GM12878 (cell line): ENCODE results near the gene MCM8. TPM values are rescaled to one million over a fixed set of nuclear protein-coding genes. Genes with fewer than 3 reads are reported as not detected.

Experiments
- ATAC-seq: fragments of 200-7000 bp; cut with Tn5 transposase; 3 replicates; pipeline ENCODE4 v1.9.1; 2020; ENCODE audit warnings: mild to moderate bottlenecking, moderate library complexity
- BruUV-seq: library from RNA; stranded (reverse); fragments of 400-500 nt; replicated peaks from 2 replicates; lab custom pipeline; 2021; lab: Mats Ljungman, UMichigan
- CTCF ChIA-PET: fragments of 300-600 bp; sonication (Branson Sonifier 250); formaldehyde crosslinking; extraction: SDS; loops from one replicate; lab custom pipeline; 2021; ENCODE audit warnings: inconsistent platforms; lab: Yijun Ruan, JAX
- POLR2A ChIA-PET: fragments of 350-600 bp; formaldehyde crosslinking; extraction: SDS; loops from one replicate; lab custom pipeline; 2021; ENCODE audit warnings: inconsistent platforms; lab: Charles Lee
- RAD21 ChIA-PET: fragments of 300-600 bp; sonication (Branson Sonifier 250); formaldehyde crosslinking; loops from one replicate; lab custom pipeline; 2023; ENCODE audit warnings: antibody characterized with exemption; ENCODE audit not compliant: unreplicated experiment; lab: Charles Lee
- SMC1A ChIA-PET: fragments of 300-600 bp; sonication (Branson Sonifier 250); formaldehyde crosslinking; loops from one replicate; lab custom pipeline; 2023; ENCODE audit not compliant: unreplicated experiment, uncharacterized antibody; lab: Charles Lee
- DNase-seq: peaks from one replicate; pipeline ENCODE4 v3.0.0-alpha.2; 2011; ENCODE audit warnings: low read depth, low spot score
- FAIRE-seq: peaks from 3 replicates; lab custom pipeline; 2011; peaks lifted over from hg19 to GRCh38; lab: Jason Lieb, UNC
- H2AFZ ChIP-seq: 2 replicates; pipeline ENCODE4 v1.6.0; 2011; ENCODE audit warnings: low read depth, low read length, control low read depth; ENCODE audit not compliant: control insufficient read depth
- H3K27ac ChIP-seq: 2 replicates; pipeline ENCODE4 v1.5.1; 2011; ENCODE audit warnings: control low read depth; ENCODE audit not compliant: control insufficient read depth, insufficient read depth
- H3K27me3 ChIP-seq, 2 experiments: replicated peaks in 1 of 2; 2 replicates each; pipeline versions ENCODE4 v1.6.0 to v1.6.1; 2011; ENCODE audit warnings: low read length in 1 of 2; ENCODE audit not compliant: control insufficient read depth in 2 of 2, insufficient read depth in 2 of 2
- H3K36me3 ChIP-seq, 2 experiments: 2 replicates each; pipeline ENCODE4 v1.5.1; 2011; ENCODE audit warnings: low read length in 1 of 2; ENCODE audit not compliant: control insufficient read depth in 2 of 2, insufficient read depth in 2 of 2
- H3K4me1 ChIP-seq: 2 replicates; pipeline ENCODE4 v1.6.1; 2011; ENCODE audit warnings: mild to moderate bottlenecking, low read length, moderate library complexity, mixed read lengths; ENCODE audit not compliant: control insufficient read depth, insufficient read depth
- H3K4me2 ChIP-seq: 2 replicates; pipeline ENCODE4 v1.6.0; 2011; ENCODE audit warnings: control low read depth; ENCODE audit not compliant: control insufficient read depth, insufficient read depth
- H3K4me3 ChIP-seq: fragments of 200-600 bp; sonication (generic); 2 replicates; pipeline ENCODE4 v1.5.1; 2016
- H3K79me2 ChIP-seq: 2 replicates; pipeline ENCODE4 v1.6.0; 2011; ENCODE audit warnings: low read length; ENCODE audit not compliant: control insufficient read depth, insufficient read depth
- H3K9ac ChIP-seq: 2 replicates; pipeline ENCODE4 v1.8.0; 2011; ENCODE audit warnings: low read length, control low read depth, mixed read lengths; ENCODE audit not compliant: control insufficient read depth, insufficient read depth
- H3K9me3 ChIP-seq: replicated peaks from 3 replicates; pipeline ENCODE4 v1.5.1; 2011; ENCODE audit warnings: mild to moderate bottlenecking, low read length; ENCODE audit not compliant: control insufficient read depth, insufficient read depth
- H4K20me1 ChIP-seq: 2 replicates; pipeline ENCODE4 v1.6.0; 2011; ENCODE audit not compliant: control insufficient read depth, insufficient read depth
- E2F8 ChIP-seq: fragments of 450-650 bp; IDR thresholded peaks from 2 replicates; pipeline ENCODE4 v1.6.1; 2018; ENCODE audit warnings: mild to moderate bottlenecking, low read depth, moderate library complexity; ENCODE audit not compliant: partially characterized antibody
- ETV6 ChIP-seq, 2 experiments: fragments of 450-650 bp in 1 of 2; IDR thresholded peaks in 1 of 2; conservative IDR thresholded peaks in 1 of 2; 2 replicates each; pipeline ENCODE4 v1.6.1; 2014; ENCODE audit warnings: antibody characterized with exemption in 1 of 2, borderline replicate concordance in 1 of 2, low read depth in 1 of 2, mild to moderate bottlenecking in 1 of 2, moderate library complexity in 1 of 2
- IRF3 ChIP-seq: fragments of 450-650 bp; IDR thresholded peaks from 2 replicates; pipeline ENCODE4 v1.6.1; 2014; ENCODE audit warnings: mild to moderate bottlenecking
- JUNB ChIP-seq: IDR thresholded peaks from 2 replicates; pipeline ENCODE4 v1.6.1; 2016; ENCODE audit warnings: antibody characterized with exemption, mild to moderate bottlenecking
- PBX3 ChIP-seq: IDR thresholded peaks from 2 replicates; pipeline ENCODE4 v1.6.1; 2011; ENCODE audit warnings: mild to moderate bottlenecking, low read depth, low read length, moderate library complexity; ENCODE audit not compliant: insufficient replicate concordance
- POLR2AphosphoS5 ChIP-seq: IDR thresholded peaks from 2 replicates; pipeline ENCODE4 v1.6.1; 2011; ENCODE audit warnings: mild to moderate bottlenecking, low read length, inconsistent platforms
- SREBF2 ChIP-seq: IDR thresholded peaks from 2 replicates; pipeline ENCODE4 v1.6.1; 2012; ENCODE audit warnings: mild to moderate bottlenecking, low read length
- WGBS: methylation state at CpG from one replicate; pipeline ENCODE4 v1.1.6; 2016; ENCODE audit warnings: low lambda C conversion rate; ENCODE audit not compliant: insufficient replicate concordance, insufficient coverage; ENCODE audit errors: missing lambda C conversion rate; 5-methylcytosine and 5-hydroxymethylcytosine counted together
- in situ Hi-C: fragments of 300-500 bp; cut with MboI; formaldehyde crosslinking; loops from 9 replicates; pipeline ENCODE4 v1.14.3; 2018; ENCODE audit warnings: mixed read lengths
- intact Hi-C: fragments of 100-400 bp; cut with micrococcal nuclease; formaldehyde crosslinking; loops from one replicate; pipeline ENCODE4 v1.14.2; 2022; ENCODE audit not compliant: unreplicated experiment
- polyA plus RNA-seq, 11 experiments: library from polyadenylated mRNA; depleted of rRNA in 4 of 11; unstranded in 6 of 11; stranded (reverse) in 5 of 11; fragments of >200 nt; fragmentation: Nextera tagmentation in 4 of 11; fragmentation: Illumina TruSeq in 1 of 11; extraction: Ambion mirVana in 4 of 11; extraction: Trizol in 1 of 11; gene quantifications; 1 replicate in 1 of 11; 2 replicates in 10 of 11; pipeline versions ENCODE4 v1.2.1 to v1.2.3, GENCODE V29; 2011 to 2016; ENCODE audit warnings: inconsistent platforms in 2 of 11, missing spikeins in 2 of 11, low read depth in 1 of 11
- total RNA-seq, 4 experiments: library from RNA; depleted of rRNA in 3 of 4; stranded (reverse); fragments of >200 nt in 3 of 4; fragmentation: Illumina TruSeq in 1 of 4; extraction: Trizol in 1 of 4; gene quantifications; 2 replicates each; pipeline versions ENCODE4 v1.2.1 to v1.2.3, GENCODE V29; 2013 to 2021

Gene MCM8
- total and polyA plus RNA-seq, 10 of the 15 experiments (the other 5 are each of a cell fraction or from before 2014, with no cell fraction given) = 3.2 to 28.2 (median 16.0) TPM

- peaks cover 4 to 27% of the 10 kb centered on the region in 2 experiments for H3K36me3 ChIP-seq
- no peak overlapping the region for H3K4me3 ChIP-seq
- intact Hi-C loops (no loop called here), in situ Hi-C loops (no loop called here)
- no TSS peak for BruUV-seq
- H3K79me2 ChIP-seq = no peaks in the 10 kb centered on the region
- FAIRE-seq = no peak
- no peaks in the 10 kb centered on the region for H3K4me1 ChIP-seq
- TF ChIP-seq ETV6 (conservative IDR thresholded peaks at IDR 0.05 in 1 of 2, IDR thresholded peaks at IDR 0.05 in 1 of 2; ENCODE audit: borderline replicate concordance in 1 of 2, low read depth in 1 of 2) (no peak), SREBF2 (no peak), JUNB (no peak), PBX3 (no peak), IRF3 (no peak), E2F8 (no peak), POLR2AphosphoS5 (no peak)
- no peak overlapping the region for H3K9ac ChIP-seq
- no peaks in the 10 kb centered on the region for H3K27me3 ChIP-seq
- no peaks in the 10 kb centered on the region for H4K20me1 ChIP-seq
- no peak for ATAC-seq
- 96% methylated on average over 1 of the region's 1 CpG for WGBS
- ChIA-PET RAD21 (interaction anchor here (1.1 kb wide), 1 partner anchor 449 kb away, joined by 3 read pairs; no protein-coding TSS in a partner anchor), CTCF (interaction anchor here (1.2 kb wide), 2 partner anchors 12 to 443 kb away, joined by 3 read pairs; no protein-coding TSS in a partner anchor), POLR2A (no interaction called here), SMC1A (no interaction called here)
- H2AFZ ChIP-seq = no peak overlapping the region
- no peak overlapping the region for H3K4me2 ChIP-seq
- no peaks in the 10 kb centered on the region for H3K9me3 ChIP-seq
- DNase-seq = no peak
- no peak overlapping the region for H3K27ac ChIP-seq
These were observed 27.5 kb downstream of the MCM8 start for GRCh38 chr20:5977975-5978374.
